Right ventricle myocardium superior (tissue), 1 donor: ENCODE measurements around the gene NDUFB10. TPM values are rescaled to one million over a fixed set of nuclear protein-coding genes. Genes with fewer than 3 reads are reported as not detected.
A peak's percentile ranks its signal among the peaks of the same experiment; 100 is the strongest.

Source experiments
- ATAC-seq: fragments of 200-7000 bp; cut with Tn5 transposase; one replicate; pipeline ENCODE4 v1.9.1; 2020; ENCODE audit warnings: mild to moderate bottlenecking; ENCODE audit not compliant: poor library complexity
- DNase-seq: peaks from one replicate; pipeline ENCODE4 v3.0.0-alpha.2; 2020
- intact Hi-C: fragments of 100-400 bp; cut with DNase I; formaldehyde crosslinking; loops from one replicate; pipeline ENCODE4 v1.11.2; 2022
- total RNA-seq: library from RNA; stranded (reverse); fragmentation: NEBNext Ultra II Directional; extraction: Animal tissue kit (Norgen Biotek cat#: 25700); gene quantifications from one replicate; pipeline ENCODE4 v1.2.1, GENCODE V29; 2021
- donor health status: DM: no; HTN: yes; CAD: no; lungs with severe emphysema.

Gene NDUFB10
- total RNA-seq, 1 donor from 2014 or later: 723 TPM

DNA sequence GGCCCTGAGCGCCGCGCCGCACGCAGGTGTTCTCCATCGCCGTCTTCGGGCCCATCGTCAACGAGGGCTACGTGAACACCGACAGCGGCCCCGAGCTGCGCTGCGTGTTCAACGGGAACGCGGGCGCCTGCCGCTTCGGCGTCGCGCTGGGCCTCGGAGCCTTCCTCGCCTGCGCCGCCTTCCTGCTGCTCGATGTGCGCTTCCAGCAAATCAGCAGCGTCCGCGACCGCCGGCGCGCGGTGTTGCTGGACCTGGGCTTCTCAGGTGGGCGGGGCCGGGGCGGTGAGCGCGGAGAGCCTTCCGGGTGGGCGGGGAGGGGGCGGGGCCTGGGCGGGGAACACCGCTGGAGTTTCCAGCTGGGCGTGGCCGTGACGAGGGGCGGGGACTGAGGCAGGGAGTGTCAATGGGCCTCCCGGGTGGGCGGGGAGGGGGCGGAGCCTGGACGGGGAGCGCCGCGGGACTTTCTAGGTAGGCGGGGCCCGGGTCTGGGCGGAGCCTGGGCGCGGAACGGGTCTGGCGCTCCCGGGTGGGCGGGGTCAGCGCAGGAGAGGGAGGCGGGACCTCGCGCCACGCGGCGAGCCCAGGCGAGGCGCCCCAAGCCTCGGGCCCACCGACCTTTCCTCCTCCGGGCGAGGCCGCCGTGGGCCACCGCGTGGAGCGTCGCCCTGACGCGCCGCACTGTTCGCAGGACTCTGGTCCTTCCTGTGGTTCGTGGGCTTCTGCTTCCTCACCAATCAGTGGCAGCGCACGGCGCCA, 32.8 kb downstream of the NDUFB10 start:
- DNase-seq (peak; percentile 96), ATAC-seq (peak; percentile 90)
- intact Hi-C loops: no loop called here

DNA sequence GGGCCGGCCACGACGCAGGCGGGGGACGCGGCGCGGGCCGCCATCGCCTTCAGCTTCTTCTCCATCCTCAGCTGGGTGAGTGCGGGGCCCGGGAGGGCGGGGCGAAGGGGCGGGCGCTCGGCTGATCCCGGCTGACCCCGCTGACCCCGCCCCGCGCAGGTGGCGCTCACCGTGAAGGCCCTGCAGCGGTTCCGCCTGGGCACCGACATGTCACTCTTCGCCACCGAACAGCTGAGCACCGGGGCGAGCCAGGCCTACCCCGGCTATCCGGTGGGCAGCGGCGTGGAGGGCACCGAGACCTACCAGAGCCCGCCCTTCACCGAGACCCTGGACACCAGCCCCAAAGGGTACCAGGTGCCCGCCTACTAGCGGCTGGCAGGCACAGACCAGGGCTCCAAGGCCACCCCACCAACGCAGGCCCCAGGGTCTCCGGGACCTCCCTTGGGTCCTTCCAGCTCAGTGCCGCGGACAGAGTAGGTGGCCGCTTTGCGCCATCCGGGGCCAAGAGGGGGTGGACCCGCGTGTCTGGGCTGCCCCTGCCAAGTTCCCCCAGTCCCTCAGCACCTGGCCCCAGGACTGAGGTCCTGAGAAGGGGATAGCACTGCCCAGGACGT, 33.5 kb downstream of the NDUFB10 start:
- DNase-seq: no peak
- ATAC-seq: peak; percentile 3
- intact Hi-C loops: no loop called here

DNA sequence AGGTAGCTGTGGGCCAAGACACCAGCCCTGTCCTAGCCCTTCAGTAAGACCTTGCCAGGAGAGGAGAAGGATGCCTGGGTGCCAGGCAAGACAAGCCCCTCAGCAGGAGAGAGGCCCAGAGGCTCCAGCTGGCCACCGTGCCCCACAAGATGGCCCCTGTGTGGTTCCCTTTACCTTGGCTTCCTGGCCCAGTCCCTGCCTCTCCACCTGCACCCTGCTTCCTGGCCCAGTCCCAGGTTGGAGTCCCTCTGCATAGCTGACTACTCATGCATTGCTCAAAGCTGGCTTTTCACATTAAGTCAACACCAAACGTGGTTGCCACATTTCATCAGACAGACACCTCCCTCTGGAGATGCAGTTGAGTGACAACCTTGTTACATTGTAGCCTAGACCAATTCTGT, 34.4 kb downstream of the NDUFB10 start:
- intact Hi-C loops: no loop called here
- DNase-seq: no peak
- no peak for ATAC-seq

- DNase-seq (no peak), ATAC-seq (no peak)
- intact Hi-C loops: no loop called here
These were observed 38.4 kb downstream of the NDUFB10 start for GRCh38 chr16:1997494-1998359.

GRCh38 chr16:1998360-1998835, 39.1 kb downstream of the NDUFB10 start:
- ATAC-seq (no peak), DNase-seq (no peak)
- intact Hi-C loops: no loop called here

GRCh38 chr16:1998852-1999801, 39.8 kb downstream of the NDUFB10 start:
- intact Hi-C loops: no loop called here
- DNase-seq: no peak

GRCh38 chr16:1999866-2000514, 40.7 kb downstream of the NDUFB10 start:
- intact Hi-C loops: no loop called here
- no peak for DNase-seq
- no peak for ATAC-seq

More at GRCh38 chr16:1998852-1999801, 39.8 kb downstream of the NDUFB10 start:
- ATAC-seq: no peak

DNA sequence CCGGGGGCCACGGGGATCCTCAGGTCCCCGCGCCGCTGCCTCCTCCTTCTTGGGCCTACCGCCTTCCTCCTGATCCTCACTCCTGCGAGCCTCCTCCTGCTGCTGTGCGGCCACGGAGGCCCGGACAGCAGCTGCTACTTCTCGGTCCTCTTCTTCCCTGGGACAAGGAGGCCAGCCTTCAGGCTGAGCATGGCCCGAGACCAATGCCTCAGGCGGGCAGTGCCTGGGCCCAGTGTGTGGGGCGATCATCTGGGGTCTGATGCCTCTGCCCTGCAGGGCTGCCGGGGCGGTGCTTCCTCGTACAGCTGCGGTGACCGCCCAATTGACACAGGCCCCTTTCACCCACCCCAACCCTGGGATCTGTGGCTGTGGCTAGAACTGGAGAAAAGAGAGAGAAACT, 41.7 kb downstream of the NDUFB10 start:
- DNase-seq (no peak), ATAC-seq (no peak)
- intact Hi-C loops: no loop called here

DNA sequence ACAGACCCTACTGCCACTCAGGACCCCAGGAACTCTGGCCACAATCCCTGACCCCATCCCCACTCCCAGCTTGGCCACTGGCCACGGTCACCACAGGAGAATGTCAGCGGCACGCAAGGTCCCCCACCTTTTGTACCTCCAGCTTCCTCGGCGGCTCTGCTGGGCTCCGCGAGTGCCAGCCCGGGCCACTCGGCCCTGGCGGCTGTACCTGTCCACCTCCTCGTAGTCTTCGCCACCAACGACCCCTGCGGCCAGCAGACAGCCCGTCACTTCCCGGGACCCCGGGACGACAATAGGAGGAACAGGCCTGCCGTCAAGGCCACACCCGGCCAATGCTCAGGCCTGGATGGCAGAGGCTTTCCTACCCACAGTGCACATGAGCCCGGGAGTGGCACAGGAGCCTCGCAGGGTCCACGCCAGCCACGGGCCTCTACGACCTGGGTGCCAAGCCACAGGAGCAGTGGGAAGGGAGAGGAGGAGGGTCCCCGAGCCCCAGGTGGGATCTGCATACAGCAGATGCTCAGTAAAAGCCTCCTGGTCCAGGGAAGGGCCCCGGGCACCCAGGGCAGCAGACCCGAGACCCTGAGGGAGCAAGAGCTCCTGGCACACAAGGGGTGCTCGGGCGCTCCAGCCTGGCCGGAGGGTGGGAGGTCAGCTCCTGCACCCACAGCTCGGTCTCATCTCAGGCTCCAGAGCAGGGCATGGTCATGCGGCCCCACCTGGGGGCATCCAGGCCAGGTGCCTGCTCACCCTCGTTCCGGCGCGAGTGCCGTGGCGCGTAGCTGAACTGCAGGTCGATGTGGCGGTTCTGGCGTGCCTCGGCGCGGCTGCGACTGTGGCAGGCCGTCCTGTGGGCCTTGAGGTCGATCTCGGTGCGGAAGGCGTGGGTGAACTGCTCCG, 42.4 kb downstream of the NDUFB10 start:
- DNase-seq: no peak
- ATAC-seq: no peak
- intact Hi-C loops: no loop called here

GRCh38 chr16:2002406-2003230, 43.3 kb downstream of the NDUFB10 start:
- intact Hi-C loops: no loop called here
- DNase-seq (no peak), ATAC-seq (no peak)

- intact Hi-C loops: no loop called here
- ATAC-seq (no peak), DNase-seq (no peak)
These were observed 44.0 kb downstream of the NDUFB10 start for GRCh38 chr16:2003231-2003826.

DNA sequence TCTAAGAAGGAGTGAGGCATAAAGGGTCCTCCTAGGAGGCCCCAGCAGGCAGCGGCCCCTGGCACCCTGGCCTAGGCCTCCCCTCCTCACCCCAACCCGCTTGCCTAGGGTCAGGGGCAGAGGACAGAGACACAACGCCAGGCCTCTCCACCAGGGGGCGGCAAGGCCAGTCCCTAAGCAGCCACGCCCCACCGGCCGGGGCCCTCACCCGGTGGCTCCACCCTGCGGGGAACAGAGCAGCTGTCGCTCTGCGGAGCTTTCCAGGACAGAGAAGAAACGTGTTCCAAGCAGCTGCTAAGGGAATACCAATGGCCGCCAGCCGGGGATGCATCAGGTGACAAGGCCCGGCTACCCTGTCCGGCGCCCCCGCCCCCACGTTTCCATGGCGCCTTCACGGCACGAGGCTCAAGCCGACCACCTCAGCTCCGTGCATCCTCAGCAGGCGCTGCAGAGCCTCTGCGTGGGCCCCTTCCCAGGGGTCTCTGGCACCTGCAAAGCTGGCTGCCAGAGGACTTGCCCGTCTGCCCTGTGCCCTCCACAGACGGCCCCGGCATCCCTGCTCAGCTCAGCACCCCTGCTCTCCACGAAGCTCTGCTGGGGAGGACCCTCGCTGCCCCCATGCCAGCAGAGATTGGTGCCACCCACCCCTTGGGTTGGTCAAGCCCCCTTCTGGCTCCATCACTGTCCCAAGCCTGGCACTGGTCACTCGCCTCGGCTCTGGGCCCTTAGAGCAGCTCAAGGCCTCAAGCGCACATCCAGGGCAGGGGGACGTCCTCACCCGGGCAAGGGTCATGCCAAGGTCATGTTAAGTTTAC, 44.7 kb downstream of the NDUFB10 start:
- ATAC-seq (peak; percentile 90), DNase-seq (peak; percentile 95)
- intact Hi-C loops: no loop called here

DNA sequence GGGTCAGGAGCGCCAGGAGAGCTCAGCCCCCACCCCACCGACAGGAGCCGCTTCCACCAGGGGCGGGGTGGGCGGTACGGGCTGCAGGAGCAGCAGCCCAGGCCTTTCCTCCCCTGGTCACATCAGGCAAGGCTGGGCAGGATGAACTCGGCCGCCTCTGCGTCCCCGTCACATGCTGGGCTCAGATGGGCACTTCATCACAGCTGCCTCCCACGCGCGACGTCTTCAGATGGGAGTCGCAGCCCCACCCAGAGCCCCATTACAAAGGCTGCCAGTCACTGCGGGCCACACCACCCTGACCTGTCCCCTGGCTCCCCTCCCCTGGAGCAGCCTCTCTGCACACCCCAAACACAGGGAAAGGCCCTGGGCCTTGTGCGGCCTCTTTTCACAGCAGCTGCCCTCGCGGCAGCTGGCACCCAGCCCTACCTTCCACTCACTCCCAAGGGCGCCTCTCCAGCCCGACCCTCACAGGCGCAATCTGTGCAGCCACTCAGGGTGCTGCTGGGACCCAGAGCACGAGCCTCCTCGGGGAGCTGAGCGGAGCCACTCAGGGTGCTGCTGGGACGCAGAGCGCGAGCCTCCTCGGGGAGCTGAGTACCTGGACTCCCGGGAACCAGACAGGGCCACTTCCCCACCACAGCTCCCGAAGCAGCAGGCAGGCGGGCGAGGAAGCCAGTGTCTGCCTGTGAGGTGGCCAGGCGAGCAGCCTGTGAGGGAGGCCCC, 45.6 kb downstream of the NDUFB10 start:
- no peak for DNase-seq
- intact Hi-C loops: no loop called here
- no peak for ATAC-seq

DNA sequence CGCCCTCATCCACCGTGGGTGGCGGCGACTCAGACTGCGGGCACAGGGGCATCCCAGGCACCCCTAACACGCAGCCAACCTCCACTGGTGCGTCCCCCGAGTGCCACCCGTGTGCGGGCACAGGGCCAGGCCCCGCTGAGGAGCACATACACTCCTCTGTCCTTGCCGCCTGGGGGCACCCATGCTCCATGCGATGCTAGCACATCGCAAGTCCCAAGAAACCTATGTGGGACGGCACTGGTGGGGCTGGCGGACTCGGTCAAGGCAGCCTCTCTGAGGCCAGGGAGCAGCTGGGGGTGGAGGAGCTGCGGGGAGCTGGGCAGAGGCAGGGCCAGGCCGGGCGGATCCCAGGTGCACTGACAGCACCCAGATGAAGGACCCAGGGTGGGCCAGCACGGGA, 46.3 kb downstream of the NDUFB10 start:
- DNase-seq (no peak), ATAC-seq (no peak)
- intact Hi-C loops: no loop called here
